Epidermal melanocyte (primary cell): ENCODE measurements around the gene METRN.

Experiments used
- DNase-seq: peaks from one replicate; pipeline ENCODE4 v3.0.0; 2011; ENCODE audit warnings: low spot score; ENCODE audit not compliant: insufficient read length

METRN gene

GRCh38 chr16:709566-710499, 5.1 kb upstream of the METRN start:
- DNase-seq = no peak

DNA sequence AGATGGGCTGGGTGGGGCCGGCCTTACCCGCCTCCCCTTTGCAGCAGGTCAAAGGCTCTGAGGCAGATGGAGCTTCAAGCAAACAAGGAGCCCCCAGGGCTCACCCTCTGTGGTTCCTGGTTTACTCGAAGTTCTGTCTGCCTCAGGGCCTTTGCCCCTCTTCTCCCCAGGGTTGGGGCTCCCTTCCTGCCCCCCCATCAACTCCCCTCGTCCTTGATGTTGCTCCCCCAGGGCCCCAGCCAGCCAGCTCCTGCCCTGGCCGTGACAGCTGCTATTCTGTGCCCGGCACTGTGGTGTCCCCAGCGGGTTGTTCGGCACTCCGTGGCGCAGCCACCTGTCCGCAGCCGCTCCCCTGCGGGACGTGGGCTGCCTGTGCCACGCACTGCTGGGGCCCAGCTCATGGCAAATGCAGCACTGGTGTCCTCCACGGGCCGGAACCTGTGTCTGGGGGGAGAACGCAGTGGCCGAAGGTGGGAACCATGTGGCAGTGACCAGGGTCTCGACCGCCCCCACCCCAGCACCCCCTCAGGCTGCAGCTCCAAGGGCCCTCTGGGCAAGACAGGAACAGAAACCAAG, 4.3 kb upstream of the METRN start:
- DNase-seq = no peak

- DNase-seq = no peak
These were observed 3.8 kb upstream of the METRN start for GRCh38 chr16:711084-711483.

DNA sequence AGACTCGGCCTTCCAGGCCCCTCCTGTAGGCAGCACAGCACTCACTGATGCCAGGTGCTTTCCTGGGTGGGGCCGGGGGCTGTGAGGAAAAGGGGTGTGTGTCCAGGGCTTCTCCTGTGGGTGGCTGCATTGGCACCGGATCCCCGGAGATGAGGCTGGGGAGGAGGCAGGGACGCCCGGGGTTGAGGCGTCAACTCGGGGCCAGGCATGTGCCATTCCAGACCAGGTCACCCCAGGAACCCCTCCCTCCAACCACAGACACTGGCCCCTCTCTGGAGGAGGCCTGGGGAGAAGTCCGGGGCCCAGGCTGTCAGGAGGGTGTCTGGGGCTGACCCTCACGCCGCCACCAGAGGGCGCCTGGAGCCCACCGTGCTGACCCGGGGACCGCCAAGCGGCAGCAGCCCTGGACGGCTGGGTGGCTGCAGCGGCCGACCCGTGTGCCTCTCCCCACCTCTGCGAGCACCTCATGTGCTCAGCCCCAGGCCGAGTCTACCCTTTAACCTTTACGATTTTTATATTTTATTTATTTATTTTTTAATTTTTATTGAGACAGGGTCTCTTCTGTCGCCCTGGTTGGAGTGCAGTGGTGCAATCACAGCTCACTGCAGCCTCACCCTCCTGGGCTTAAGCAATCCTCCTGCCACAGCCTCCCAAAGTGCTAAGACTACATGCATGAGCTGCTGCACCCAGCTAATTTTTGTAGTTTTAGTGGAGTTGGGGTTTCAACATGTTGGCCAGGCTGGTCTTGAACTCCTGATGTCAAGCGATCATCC, 3.2 kb upstream of the METRN start:
- peak; percentile 95 for DNase-seq

GRCh38 chr16:712740-713250, 2.1 kb upstream of the METRN start:
- peak; percentile 63 for DNase-seq

- no peak for DNase-seq
These were observed 839 bp upstream of the METRN start for GRCh38 chr16:714079-714478.

GRCh38 chr16:715477-716199, 720 bp downstream of the METRN start:
- DNase-seq = no peak

DNA sequence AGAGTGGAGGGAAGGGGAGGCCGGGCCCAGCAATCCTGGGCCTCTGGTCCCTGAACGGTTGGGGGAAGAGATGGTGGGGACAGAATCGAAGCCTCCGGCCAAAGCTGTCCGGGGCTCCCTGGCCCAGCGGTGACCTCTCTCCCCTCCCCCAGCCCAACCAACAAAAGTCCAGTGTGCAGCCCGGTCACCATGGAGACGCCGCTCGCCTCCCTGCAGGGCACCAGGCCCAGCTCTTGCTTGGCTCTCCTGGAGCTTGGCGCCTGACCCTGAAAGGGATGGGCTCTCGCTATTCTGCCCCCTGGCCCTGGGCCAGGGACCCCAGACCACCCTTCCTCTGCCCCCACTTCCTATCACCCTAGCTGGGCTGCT, 1.3 kb downstream of the METRN start:
- peak; percentile 91 for DNase-seq

DNA sequence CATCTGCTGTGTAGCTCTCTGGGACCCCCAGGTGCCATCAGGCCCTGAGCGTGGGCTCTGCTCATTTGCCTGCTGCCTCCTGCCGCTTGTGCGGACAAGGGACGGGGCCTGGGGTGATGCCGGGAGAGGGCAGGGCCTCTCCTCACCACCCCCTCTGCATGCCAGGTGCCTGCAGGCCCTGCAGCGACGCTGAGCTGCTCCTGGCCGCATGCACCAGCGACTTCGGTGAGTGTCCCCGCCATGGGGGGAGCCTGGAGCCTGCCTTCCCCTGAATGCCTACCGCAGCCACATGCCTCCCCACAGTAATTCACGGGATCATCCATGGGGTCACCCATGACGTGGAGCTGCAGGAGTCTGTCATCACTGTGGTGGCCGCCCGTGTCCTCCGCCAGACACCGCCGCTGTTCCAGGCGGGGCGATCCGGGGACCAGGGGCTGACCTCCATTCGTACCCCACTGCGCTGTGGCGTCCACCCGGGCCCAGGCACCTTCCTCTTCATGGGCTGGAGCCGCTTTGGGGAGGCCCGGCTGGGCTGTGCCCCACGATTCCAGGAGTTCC, 1.9 kb downstream of the METRN start:
- DNase-seq = no peak

- DNase-seq = no peak
These were observed 2.7 kb downstream of the METRN start for GRCh38 chr16:717450-718245.

- no peak for DNase-seq
These were observed 3.5 kb downstream of the METRN start for GRCh38 chr16:718389-718788.

DNA sequence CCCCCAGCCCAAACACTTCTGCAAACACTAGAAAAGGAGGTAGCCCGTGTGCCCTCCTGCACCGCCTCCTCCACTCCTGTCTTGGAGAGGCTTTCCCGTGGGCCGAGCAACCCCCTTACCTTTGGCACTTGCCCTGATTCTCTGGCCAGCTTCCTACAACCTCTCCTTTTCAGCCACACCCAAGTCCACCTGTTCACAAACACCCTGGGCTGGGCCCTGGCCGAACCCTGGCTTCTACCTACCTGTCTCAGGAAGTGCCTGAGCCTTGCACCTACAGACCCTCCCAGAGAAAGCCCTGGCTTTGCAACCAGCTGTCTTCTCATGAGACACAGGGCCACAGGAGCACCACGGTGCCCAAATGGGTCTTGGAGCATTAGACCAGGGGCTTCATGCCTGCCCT, 4.0 kb downstream of the METRN start:
- DNase-seq = no peak

GRCh38 chr16:719815-720446, 5.0 kb downstream of the METRN start:
- no peak for DNase-seq

DNA sequence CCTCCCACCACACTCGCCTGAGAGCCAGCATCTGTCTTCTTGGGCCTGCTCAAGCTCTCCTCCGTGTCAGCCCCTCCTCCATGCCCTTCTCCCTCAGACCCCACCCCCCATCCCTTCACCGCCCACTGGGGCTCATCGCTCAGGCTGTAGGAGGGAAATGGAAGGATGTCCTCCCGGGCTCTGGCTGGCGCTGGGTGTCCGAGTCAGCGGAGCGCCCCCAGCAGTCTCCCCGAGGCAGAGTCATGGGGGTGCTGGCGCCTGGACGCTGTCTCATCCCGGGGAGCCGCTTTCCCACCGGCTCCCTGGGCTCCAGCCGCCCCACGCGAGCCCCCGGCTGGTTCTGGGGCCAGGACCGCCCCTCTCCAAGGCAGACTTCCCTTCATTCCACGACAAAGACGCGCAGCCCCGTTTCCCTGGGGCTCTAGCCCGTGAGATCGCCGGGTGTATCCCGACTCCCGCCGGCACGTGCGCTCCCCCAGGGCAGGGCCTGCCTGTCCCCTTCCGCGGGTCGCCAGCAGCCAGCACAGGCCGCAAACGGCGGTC, 5.6 kb downstream of the METRN start:
- DNase-seq = peak; percentile 89

GRCh38 chr16:720990-721764, 6.3 kb downstream of the METRN start, which contains the start of gene ANTKMT:
ANTKMT (plus strand) TSS chr16:721146; CDS start chr16:721275, 129 bp downstream.
- peak; percentile 92 for DNase-seq

GRCh38 chr16:721765-722540, 7.0 kb downstream of the METRN start:
- no peak for DNase-seq

DNA sequence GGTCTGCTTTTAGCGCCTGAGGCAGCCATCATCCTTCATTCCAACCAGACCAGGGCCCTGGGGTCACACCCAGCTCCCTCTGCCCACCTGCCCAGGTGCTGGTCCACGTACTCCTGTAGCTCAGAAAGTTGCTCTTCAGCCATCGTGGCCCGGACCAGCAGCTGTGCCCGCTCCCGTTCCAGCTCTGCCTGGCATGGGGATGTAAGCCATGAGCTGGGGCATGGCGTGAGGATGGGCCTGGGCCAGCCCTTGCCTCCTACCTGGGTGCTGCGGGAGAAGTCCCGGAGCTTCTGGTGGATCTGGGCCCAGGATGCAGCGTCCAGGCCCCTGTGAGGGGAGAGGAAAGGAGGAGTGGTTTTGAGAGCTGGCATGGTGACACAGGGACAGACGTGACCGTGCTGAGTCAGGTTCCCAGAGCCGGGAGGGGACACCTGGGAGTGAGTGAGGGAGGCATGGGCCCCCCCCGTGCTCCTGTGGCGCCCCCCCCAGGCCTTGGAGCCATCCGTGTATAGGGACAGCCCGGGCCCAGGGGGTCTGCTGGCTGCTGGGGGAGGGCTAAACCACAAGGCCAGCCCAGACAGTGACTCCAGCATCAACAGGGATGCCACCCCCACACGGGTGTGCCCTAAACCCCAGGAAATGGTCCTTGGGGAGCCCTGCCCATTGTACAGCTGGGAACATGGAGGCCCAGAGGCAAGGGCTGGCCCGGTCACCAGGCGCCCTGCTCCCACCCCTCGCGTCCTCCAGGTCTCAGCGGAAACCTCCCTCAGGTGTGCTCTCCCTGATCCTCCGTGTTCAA, 8.1 kb downstream of the METRN start:
- DNase-seq = no peak
